WERI-Rb-1 (cell line): Measurements from ENCODE around the gene GBF1.
A peak's percentile ranks its signal among the peaks of the same experiment; 100 is the strongest.

ENCODE experiments used
- DNase-seq: peaks from one replicate; pipeline ENCODE4 v3.0.0-alpha.2; 2020
- H3K27ac ChIP-seq: fragments of 250-450 bp; sonication (Bioruptor Pico); 2 replicates; pipeline ENCODE4 v1.5.1; 2020; ENCODE audit warnings: mild to moderate bottlenecking, moderate library complexity
- H3K27me3 ChIP-seq: fragments of 250-450 bp; sonication (Bioruptor Pico); 2 replicates; pipeline ENCODE4 v1.5.1; 2021; ENCODE audit warnings: mild to moderate bottlenecking, low read depth, moderate library complexity; ENCODE audit not compliant: insufficient read depth, severe bottlenecking
- H3K36me3 ChIP-seq: fragments of 250-450 bp; sonication (Bioruptor Pico); 2 replicates; pipeline ENCODE4 v1.5.1; 2020; ENCODE audit warnings: mild to moderate bottlenecking, moderate library complexity
- H3K4me3 ChIP-seq: 2 replicates; pipeline ENCODE4 v1.5.1; 2011; ENCODE audit warnings: low read depth, mild to moderate bottlenecking, control low read depth, low read length
- H3K9me3 ChIP-seq: fragments of 250-450 bp; sonication (Bioruptor Pico); 2 replicates; pipeline ENCODE4 v1.5.1; 2021; ENCODE audit warnings: mild to moderate bottlenecking, moderate library complexity; ENCODE audit not compliant: severe bottlenecking
- TF ChIP-seq, protein P1 (sequence below): IDR thresholded peaks from 2 replicates; pipeline ENCODE4 v1.5.1; 2011; ENCODE audit warnings: low read depth, mild to moderate bottlenecking, control low read depth, inconsistent platforms, low read length

Gene GBF1

DNA sequence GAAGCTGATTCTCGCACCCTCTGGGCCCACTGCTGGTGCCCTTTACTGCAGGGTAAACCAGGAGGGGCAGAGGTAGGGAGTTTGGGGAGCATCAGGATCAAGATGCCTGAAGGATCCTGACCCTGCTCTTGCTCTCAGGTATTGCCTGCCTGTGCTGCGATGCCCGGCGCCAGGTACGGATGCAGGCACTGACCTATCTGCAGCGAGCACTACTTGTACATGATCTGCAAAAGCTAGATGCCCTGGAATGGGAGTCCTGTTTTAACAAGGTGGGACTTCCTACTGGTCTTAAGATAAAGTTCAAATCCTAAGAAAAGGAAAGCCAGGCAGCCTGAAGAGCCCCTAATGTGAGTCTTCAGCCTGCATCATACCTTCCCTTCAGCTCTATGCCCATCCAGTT, 134.1 kb downstream of the GBF1 start:
- H3K27ac ChIP-seq: no peak overlapping the region
- TF ChIP-seq, protein P1, sequence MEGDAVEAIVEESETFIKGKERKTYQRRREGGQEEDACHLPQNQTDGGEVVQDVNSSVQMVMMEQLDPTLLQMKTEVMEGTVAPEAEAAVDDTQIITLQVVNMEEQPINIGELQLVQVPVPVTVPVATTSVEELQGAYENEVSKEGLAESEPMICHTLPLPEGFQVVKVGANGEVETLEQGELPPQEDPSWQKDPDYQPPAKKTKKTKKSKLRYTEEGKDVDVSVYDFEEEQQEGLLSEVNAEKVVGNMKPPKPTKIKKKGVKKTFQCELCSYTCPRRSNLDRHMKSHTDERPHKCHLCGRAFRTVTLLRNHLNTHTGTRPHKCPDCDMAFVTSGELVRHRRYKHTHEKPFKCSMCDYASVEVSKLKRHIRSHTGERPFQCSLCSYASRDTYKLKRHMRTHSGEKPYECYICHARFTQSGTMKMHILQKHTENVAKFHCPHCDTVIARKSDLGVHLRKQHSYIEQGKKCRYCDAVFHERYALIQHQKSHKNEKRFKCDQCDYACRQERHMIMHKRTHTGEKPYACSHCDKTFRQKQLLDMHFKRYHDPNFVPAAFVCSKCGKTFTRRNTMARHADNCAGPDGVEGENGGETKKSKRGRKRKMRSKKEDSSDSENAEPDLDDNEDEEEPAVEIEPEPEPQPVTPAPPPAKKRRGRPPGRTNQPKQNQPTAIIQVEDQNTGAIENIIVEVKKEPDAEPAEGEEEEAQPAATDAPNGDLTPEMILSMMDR: no peak
- H3K36me3 ChIP-seq: peaks cover 66% of the 10 kb centered on the region

DNA sequence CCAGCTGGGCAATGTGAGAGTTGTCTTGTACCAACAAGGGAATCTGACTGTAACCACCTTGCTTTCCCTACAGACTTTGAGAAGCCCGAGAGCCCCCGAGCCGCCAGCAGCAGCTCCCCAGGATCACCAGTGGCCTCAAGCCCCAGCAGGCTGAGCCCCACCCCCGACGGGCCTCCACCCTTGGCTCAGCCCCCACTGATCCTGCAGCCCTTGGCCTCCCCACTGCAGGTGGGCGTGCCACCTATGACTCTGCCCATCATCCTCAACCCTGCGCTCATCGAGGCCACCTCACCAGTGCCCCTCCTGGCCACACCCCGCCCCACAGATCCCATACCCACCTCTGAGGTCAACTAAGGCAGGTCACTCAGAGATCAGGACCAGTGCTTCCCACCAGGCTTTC, 136.7 kb downstream of the GBF1 start:
- H3K27ac ChIP-seq: no peak overlapping the region

More for the DNA sequence above, 134.1 kb downstream of the GBF1 start:
- no peak overlapping the region for H3K4me3 ChIP-seq
- H3K27me3 ChIP-seq: no peaks in the 10 kb centered on the region
- no peak for DNase-seq
- H3K9me3 ChIP-seq: no peaks in the 10 kb centered on the region

DNA sequence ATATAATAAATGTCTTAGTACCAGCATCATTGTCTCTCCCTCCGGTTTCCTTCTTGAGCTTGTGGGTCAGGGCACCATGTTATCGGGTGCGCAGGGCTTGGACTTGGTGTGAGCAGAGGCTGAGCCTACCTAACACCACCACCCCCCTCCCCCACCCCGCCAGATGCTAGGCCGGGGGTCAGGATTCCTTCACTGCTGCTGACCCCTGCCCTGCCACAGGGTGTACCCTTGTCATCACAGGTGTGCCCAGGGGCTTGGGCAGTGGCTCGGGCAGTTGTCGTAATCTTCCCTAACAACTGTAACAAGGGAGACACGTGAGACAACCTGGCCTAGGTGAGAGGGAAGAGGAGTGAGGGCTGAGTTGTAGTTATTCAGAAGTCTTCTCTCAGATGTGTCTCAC, 137.5 kb downstream of the GBF1 start:
- Histone ChIP-seq H3K4me3 (no peak overlapping the region), H3K36me3 (peaks cover 38% of the 10 kb centered on the region), H3K27ac (no peak overlapping the region), H3K27me3 (no peaks in the 10 kb centered on the region), H3K9me3 (no peaks in the 10 kb centered on the region)
- TF ChIP-seq, protein P1: no peak
- no peak for DNase-seq

More for the DNA sequence above, 136.7 kb downstream of the GBF1 start:
- Histone ChIP-seq H3K4me3 (no peak overlapping the region), H3K9me3 (no peaks in the 10 kb centered on the region), H3K27me3 (no peaks in the 10 kb centered on the region), H3K36me3 (peaks cover 44% of the 10 kb centered on the region)
- DNase-seq: no peak
- TF ChIP-seq, protein P1: no peak

GRCh38 chr10:102384053-102384452, 138.7 kb downstream of the GBF1 start:
- Histone ChIP-seq H3K9me3 (no peaks in the 10 kb centered on the region), H3K27ac (no peak overlapping the region), H3K36me3 (peaks cover 32% of the 10 kb centered on the region), H3K4me3 (no peak overlapping the region), H3K27me3 (no peaks in the 10 kb centered on the region)
- TF ChIP-seq, protein P1: peak; percentile 69
- DNase-seq: no peak

- H3K27ac ChIP-seq: no peak overlapping the region
- H3K36me3 ChIP-seq: peaks cover 26% of the 10 kb centered on the region
- TF ChIP-seq, protein P1: no peak
- no peaks in the 10 kb centered on the region for H3K27me3 ChIP-seq
- no peak for DNase-seq
- H3K4me3 ChIP-seq: no peak overlapping the region
- no peaks in the 10 kb centered on the region for H3K9me3 ChIP-seq
Observed at GRCh38 chr10:102384606-102385429, 139.5 kb downstream of the GBF1 start.
